Stimulated activated naive CD8-positive, alpha-beta T cell treated with anti-CD3 and anti-CD28 coated beads, Interleukin-15, Interleukin-2, amounts not matched to agents 100 ng/mL and 50 ng/mL, for 24 hours (primary cell): ENCODE data around the gene PTP4A2.
"Not testable (repeated sequence)": the region's sequence is repeated elsewhere in the genome, so short reads cannot be mapped to it uniquely, and the experiment has no call there.

ENCODE experiments used
- H3K27ac Mint-ChIP-seq: one replicate; pipeline ENCODE4 v1.8.0; 2021; ENCODE audit warnings: mild to moderate bottlenecking, mixed read lengths
- H3K27me3 Mint-ChIP-seq: one replicate; pipeline ENCODE4 v1.8.0; 2021; ENCODE audit warnings: mixed read lengths
- H3K36me3 Mint-ChIP-seq: one replicate; pipeline ENCODE4 v1.8.0; 2021; ENCODE audit warnings: low read depth, mixed read lengths
- H3K4me1 Mint-ChIP-seq: one replicate; pipeline ENCODE4 v1.8.0; 2021; ENCODE audit warnings: low read depth, mixed read lengths
- H3K4me3 Mint-ChIP-seq: one replicate; pipeline ENCODE4 v1.8.0; 2021; ENCODE audit warnings: mild to moderate bottlenecking, mixed read lengths
- H3K9me3 Mint-ChIP-seq: one replicate; pipeline ENCODE4 v1.8.0; 2021; ENCODE audit warnings: mixed read lengths

PTP4A2 gene

GRCh38 chr1:31957701-31958674 lies 19.8 kb upstream of the PTP4A2 start:
- Mint-ChIP-seq H3K27me3 (no peaks in the 10 kb centered on the region), H3K36me3 (no peaks in the 10 kb centered on the region), H3K4me3 (peak overlapping the region; percentile 54), H3K4me1 (peaks cover 81% of the 10 kb centered on the region), H3K27ac (peak overlapping the region; percentile 97), H3K9me3 (no peaks in the 10 kb centered on the region)

DNA sequence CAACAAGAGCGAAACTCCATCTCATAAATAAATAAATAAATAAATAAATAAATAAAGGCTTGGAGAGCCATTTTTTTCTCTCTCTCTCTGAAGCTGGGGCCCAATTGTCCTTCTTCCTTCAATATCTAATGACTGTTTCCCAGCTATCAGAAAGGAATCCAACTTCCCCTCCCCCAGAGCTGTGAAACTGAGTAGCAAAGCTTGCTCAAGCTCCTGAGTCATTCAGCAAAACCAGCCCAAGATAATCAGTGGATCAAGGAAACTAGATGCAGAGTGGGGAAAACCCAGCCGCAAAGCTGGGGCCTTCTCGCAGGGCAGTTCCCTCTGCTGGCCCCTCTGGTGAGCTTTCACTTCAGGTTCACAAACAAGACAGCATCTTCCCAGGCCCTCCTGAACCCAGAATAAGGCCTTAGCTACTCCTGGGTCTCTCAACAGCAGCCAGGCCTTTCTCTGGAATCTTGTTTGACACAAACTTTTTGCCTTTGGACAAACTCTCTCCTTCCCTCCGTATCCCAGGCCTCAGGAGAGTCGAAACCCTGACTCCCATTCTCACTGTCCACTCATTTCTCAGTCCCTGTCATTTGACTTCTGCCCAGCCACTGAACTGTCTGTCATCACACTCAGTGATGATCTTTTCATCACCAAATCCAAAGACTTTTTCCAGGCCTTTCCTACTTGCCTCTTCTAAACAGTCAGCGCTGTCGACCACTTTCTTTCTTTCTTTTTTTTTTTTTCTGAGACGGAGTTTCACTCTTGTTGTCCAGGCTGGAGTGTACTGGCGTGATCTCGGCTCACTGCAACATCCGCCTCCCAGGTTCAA lies 18.0 kb upstream of the PTP4A2 start:
- Mint-ChIP-seq H3K36me3 (no peaks in the 10 kb centered on the region), H3K27ac (peak overlapping the region; percentile 97), H3K27me3 (no peaks in the 10 kb centered on the region), H3K4me1 (peaks cover 77% of the 10 kb centered on the region), H3K9me3 (no peaks in the 10 kb centered on the region), H3K4me3 (peak overlapping the region; percentile 65)

GRCh38 chr1:31954607-31955283 lies 16.6 kb upstream of the PTP4A2 start:
- Mint-ChIP-seq H3K36me3 (no peaks in the 10 kb centered on the region), H3K4me1 (peaks cover 72% of the 10 kb centered on the region), H3K9me3 (no peaks in the 10 kb centered on the region), H3K27me3 (no peaks in the 10 kb centered on the region), H3K4me3 (no peak overlapping the region), H3K27ac (peak overlapping the region; percentile 81)

GRCh38 chr1:31952825-31953220 lies 14.7 kb upstream of the PTP4A2 start:
- no peak overlapping the region for H3K27ac Mint-ChIP-seq
- H3K4me1 Mint-ChIP-seq: peaks cover 53% of the 10 kb centered on the region
- H3K9me3 Mint-ChIP-seq: no peaks in the 10 kb centered on the region
- no peaks in the 10 kb centered on the region for H3K36me3 Mint-ChIP-seq
- H3K27me3 Mint-ChIP-seq: no peaks in the 10 kb centered on the region
- no peak overlapping the region for H3K4me3 Mint-ChIP-seq

GRCh38 chr1:31951276-31951675 lies 13.1 kb upstream of the PTP4A2 start:
- Mint-ChIP-seq H3K27me3 (no peaks in the 10 kb centered on the region), H3K4me3 (no peak overlapping the region), H3K27ac (no peak overlapping the region), H3K4me1 (peaks cover 46% of the 10 kb centered on the region), H3K9me3 (no peaks in the 10 kb centered on the region), H3K36me3 (no peaks in the 10 kb centered on the region)

GRCh38 chr1:31949862-31950261 lies 11.7 kb upstream of the PTP4A2 start:
- no peaks in the 10 kb centered on the region for H3K36me3 Mint-ChIP-seq
- H3K4me1 Mint-ChIP-seq: peaks cover 42% of the 10 kb centered on the region
- no peak overlapping the region for H3K27ac Mint-ChIP-seq
- H3K27me3 Mint-ChIP-seq: no peaks in the 10 kb centered on the region
- no peak overlapping the region for H3K4me3 Mint-ChIP-seq
- no peaks in the 10 kb centered on the region for H3K9me3 Mint-ChIP-seq

DNA sequence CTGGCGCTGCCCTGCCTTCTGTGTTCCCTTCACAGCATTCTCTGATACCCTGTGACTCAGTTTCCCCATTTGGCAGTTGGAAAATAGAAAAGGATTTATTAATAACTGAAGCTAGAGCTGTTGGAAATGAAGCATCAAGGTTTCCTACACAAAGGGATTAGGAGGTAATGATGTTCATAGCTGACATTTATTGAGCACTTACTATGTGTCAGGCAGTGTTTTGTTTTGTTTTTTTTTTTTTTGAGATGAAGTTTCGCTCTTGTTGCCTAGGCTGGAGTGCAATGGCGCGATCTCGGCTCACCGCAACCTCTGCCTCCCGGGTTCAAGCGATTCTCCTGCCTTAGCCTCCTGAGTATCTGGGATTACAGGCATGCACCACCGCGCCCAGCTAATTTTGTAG lies 7.5 kb upstream of the PTP4A2 start:
- not testable (repeated sequence) for H3K9me3 Mint-ChIP-seq, H3K27ac Mint-ChIP-seq, H3K36me3 Mint-ChIP-seq, H3K27me3 Mint-ChIP-seq
- Mint-ChIP-seq H3K4me3 (peak overlapping the region; percentile 17), H3K4me1 (peaks cover 55% of the 10 kb centered on the region)

GRCh38 chr1:31944205-31945089 lies 6.3 kb upstream of the PTP4A2 start:
- Mint-ChIP-seq H3K4me3 (peak overlapping the region; percentile 68), H3K4me1 (peaks cover 66% of the 10 kb centered on the region), H3K27me3 (no peaks in the 10 kb centered on the region), H3K36me3 (no peaks in the 10 kb centered on the region), H3K9me3 (no peaks in the 10 kb centered on the region), H3K27ac (peak overlapping the region; percentile 93)

- H3K4me1 Mint-ChIP-seq: peaks cover 74% of the 10 kb centered on the region
- H3K9me3 Mint-ChIP-seq: no peaks in the 10 kb centered on the region
- H3K27ac Mint-ChIP-seq: peak overlapping the region; percentile 93
- no peaks in the 10 kb centered on the region for H3K27me3 Mint-ChIP-seq
- H3K36me3 Mint-ChIP-seq: no peaks in the 10 kb centered on the region
- peak overlapping the region; percentile 68 for H3K4me3 Mint-ChIP-seq
These were observed 5.5 kb upstream of the PTP4A2 start for GRCh38 chr1:31943546-31944184.

DNA sequence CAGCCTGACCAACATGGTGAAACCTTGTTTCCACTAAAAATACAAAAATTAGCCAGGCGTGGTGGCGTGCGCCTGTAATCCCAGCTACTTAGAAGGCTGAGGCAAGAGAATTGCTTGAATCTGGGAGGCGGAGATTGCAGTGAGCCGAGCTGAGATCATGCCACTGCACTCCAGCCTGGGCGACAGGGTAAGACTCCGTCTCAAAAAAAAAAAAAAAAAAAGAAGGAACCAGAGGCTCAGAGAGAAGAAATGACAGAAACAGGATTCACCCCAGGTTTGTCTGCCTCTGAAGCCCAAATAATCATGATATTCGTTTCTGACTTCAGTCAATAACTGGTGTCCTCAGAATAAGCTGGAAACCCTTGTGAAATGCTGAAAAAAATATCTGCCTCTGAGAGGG lies 3.9 kb upstream of the PTP4A2 start:
- not testable (repeated sequence) for H3K36me3 Mint-ChIP-seq, H3K9me3 Mint-ChIP-seq, H3K27me3 Mint-ChIP-seq, H3K4me3 Mint-ChIP-seq
- peaks cover 76% of the 10 kb centered on the region for H3K4me1 Mint-ChIP-seq
- peak overlapping the region; percentile 5 for H3K27ac Mint-ChIP-seq

- H3K9me3 Mint-ChIP-seq: no peaks in the 10 kb centered on the region
- peaks cover 78% of the 10 kb centered on the region for H3K4me1 Mint-ChIP-seq
These were observed 1.5 kb upstream of the PTP4A2 start for GRCh38 chr1:31939484-31940329.

DNA sequence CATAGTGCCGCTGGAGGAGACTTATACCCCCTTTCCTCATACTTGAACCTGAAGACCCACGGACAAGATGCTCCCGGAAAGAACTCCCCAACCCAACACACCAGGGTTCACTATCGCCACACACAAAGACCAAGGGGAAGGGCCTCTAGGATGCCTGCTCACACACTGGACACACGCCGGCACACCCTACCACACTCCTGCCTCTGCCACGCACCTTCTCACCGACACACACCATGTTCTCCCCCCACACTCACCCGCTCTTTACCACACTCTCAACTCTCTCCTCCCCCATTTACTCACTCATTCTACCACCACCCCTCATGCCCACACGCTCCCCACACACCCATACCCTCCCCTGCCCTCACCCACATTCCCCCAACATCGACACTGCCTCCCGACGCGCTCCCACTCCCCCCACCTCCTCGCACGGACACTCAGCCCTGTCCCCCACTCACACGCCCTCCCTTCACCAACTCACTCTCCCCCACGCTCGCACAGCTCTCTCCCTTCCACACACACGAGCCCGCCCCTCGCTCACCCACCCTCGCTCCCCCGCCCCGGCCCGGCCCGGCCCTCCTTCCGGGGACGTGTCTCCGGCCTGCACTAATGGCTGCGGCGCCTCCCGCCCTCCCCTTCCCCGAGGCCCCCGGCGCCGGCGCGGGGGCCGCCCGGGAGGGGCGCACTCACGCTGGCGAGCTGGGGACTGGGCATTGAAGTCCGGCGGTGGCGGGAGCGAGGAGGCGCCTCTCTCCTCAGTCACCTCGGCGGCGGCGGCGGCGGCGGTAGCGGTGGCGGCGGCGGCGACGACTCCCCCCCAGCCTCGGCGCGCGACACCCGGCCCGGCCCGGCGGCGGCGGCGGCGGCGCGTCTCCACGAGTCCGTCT lies 626 bp downstream of the PTP4A2 start:
- peaks cover 41% of the 10 kb centered on the region for H3K36me3 Mint-ChIP-seq
- no peaks in the 10 kb centered on the region for H3K27me3 Mint-ChIP-seq
- H3K27ac Mint-ChIP-seq: peak overlapping the region; percentile 95
- H3K9me3 Mint-ChIP-seq: no peaks in the 10 kb centered on the region
- H3K4me1 Mint-ChIP-seq: peaks cover 78% of the 10 kb centered on the region
- peak overlapping the region; percentile 95 for H3K4me3 Mint-ChIP-seq

More at GRCh38 chr1:31939484-31940329, 1.5 kb upstream of the PTP4A2 start:
- Mint-ChIP-seq H3K27me3 (no peaks in the 10 kb centered on the region), H3K27ac (peak overlapping the region; percentile 95), H3K36me3 (peaks cover 27% of the 10 kb centered on the region), H3K4me3 (peak overlapping the region; percentile 95)
